GM12875 (cell line): ENCODE data around the gene OR11A1.

ENCODE experiments used
- H3K4me3 ChIP-seq: one replicate; pipeline ENCODE4 v1.5.1; 2011; ENCODE audit warnings: low read depth, low read length, control low read depth
- CTCF ChIP-seq: IDR thresholded peaks from 2 replicates; pipeline ENCODE4 v1.5.1; 2011; ENCODE audit warnings: low read depth, mild to moderate bottlenecking, control low read depth, inconsistent platforms, low read length, moderate library complexity, borderline replicate concordance; ENCODE audit not compliant: insufficient read depth

OR11A1 gene

GRCh38 chr6:29456971-29457370 is at the start of gene OR11A1, which contains the start of gene OR2H1:
Gene OR11A1, minus strand, starts transcription at chr6:29457071. Its CDS starts 29,430 bp downstream, at chr6:29427641.
Gene OR2H1, plus strand, starts transcription at chr6:29457155. Its CDS starts 4,615 bp downstream, at chr6:29461770.
- no peak within 1 kb of the TSS for H3K4me3 ChIP-seq
- TF ChIP-seq CTCF: no peak

GRCh38 chr6:29506446-29507067 is 49.7 kb upstream of the OR11A1 start:
- TF ChIP-seq CTCF: no peak
- H3K4me3 ChIP-seq: no peak overlapping the region

GRCh38 chr6:29505808-29506207 is 48.9 kb upstream of the OR11A1 start:
- no peak overlapping the region for H3K4me3 ChIP-seq
- TF ChIP-seq CTCF: no peak

- no peak overlapping the region for H3K4me3 ChIP-seq
Measured at GRCh38 chr6:29504961-29505360, 48.1 kb upstream of the OR11A1 start.

GRCh38 chr6:29502597-29502996 is 45.7 kb upstream of the OR11A1 start:
- TF ChIP-seq CTCF: no peak

More at GRCh38 chr6:29504961-29505360, 48.1 kb upstream of the OR11A1 start:
- no peak for TF ChIP-seq CTCF

GRCh38 chr6:29502181-29502580 is 45.3 kb upstream of the OR11A1 start:
- no peak overlapping the region for H3K4me3 ChIP-seq
- TF ChIP-seq CTCF: no peak

More at GRCh38 chr6:29502597-29502996, 45.7 kb upstream of the OR11A1 start:
- no peak overlapping the region for H3K4me3 ChIP-seq

GRCh38 chr6:29501106-29501505 is 44.2 kb upstream of the OR11A1 start:
- no peak overlapping the region for H3K4me3 ChIP-seq
- no peak for TF ChIP-seq CTCF
